Activated CD8-positive, alpha-beta memory T cell treated with anti-CD3 and anti-CD28 coated beads for 4 hours (primary cell): ENCODE data around the gene UFSP2.

Experiments used
- DNase-seq, 2 donors: peaks; one replicate each; pipeline ENCODE4 v3.0.0-alpha.2; 2020; ENCODE audit warnings: low read depth in 2 of 2

Gene UFSP2

DNA sequence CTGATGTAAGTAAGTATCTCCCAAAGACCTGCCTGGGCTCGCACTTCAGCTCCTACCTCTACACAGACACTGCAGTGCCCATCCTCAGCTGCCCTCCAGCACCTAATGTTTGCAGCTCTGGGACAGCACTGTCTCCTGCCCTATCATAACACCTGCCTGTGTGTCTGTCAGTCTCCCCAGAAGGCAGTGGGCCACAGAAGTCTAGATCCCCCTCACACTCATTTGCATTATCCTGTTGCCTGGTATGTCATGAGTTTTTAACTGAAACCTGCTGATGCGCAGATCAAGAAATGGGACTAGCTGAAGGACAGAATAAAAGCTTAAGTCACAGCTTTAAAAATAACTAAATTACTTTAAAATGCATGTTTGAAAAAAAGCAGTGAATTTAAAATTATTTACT, 73.0 kb downstream of the UFSP2 start:
- DNase-seq = no peak

DNA sequence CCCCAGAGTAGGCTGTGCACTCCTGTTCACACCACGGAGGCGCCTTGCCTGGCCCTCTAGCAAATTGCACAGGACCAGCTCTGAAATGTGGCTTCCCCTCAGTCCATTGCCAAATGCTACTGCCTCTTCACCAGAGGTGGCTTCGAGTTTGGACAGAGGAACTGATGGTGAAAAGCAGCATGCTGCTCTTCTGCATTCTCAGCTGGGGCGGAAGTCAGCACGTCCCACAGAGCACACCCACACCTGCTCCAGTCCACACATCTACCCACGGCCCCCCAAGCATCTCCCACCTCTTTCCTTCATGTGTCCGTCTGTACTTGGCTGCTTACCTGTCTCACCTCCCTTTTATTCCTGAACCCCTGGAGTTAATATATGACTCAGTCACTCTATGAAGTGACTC, 73.6 kb downstream of the UFSP2 start:
- DNase-seq = no peak

GRCh38 chr4:185351691-185352090, 74.1 kb downstream of the UFSP2 start:
- DNase-seq = no peak
